Dendritic cell treated with granulocyte-macrophage colony-stimulating factor and Interleukin-4, amounts not matched to agents 40 ng/mL and 50 ng/mL, for 4 days (primary cell): ENCODE measurements around the gene GRM7.

ENCODE experiments used
- H3K27ac Mint-ChIP-seq: one replicate; pipeline ENCODE4 v1.8.0; 2022; ENCODE audit warnings: mild to moderate bottlenecking, mixed read lengths
- H3K27me3 Mint-ChIP-seq: one replicate; pipeline ENCODE4 v1.8.0; 2022; ENCODE audit warnings: mild to moderate bottlenecking, mixed read lengths
- H3K36me3 Mint-ChIP-seq: one replicate; pipeline ENCODE4 v1.8.0; 2022; ENCODE audit warnings: low read depth, mixed read lengths
- H3K4me1 Mint-ChIP-seq: one replicate; pipeline ENCODE4 v1.8.0; 2022; ENCODE audit warnings: low read depth, mixed read lengths
- H3K4me3 Mint-ChIP-seq: one replicate; pipeline ENCODE4 v1.8.0; 2022; ENCODE audit warnings: mild to moderate bottlenecking, moderate library complexity, mixed read lengths
- H3K9me3 Mint-ChIP-seq: one replicate; pipeline ENCODE4 v1.8.0; 2022; ENCODE audit warnings: mixed read lengths
- intact Hi-C: fragments of 100-400 bp; cut with micrococcal nuclease; formaldehyde crosslinking; loops from one replicate; pipeline ENCODE4 v1.15.0; 2022

The GRM7 gene

DNA sequence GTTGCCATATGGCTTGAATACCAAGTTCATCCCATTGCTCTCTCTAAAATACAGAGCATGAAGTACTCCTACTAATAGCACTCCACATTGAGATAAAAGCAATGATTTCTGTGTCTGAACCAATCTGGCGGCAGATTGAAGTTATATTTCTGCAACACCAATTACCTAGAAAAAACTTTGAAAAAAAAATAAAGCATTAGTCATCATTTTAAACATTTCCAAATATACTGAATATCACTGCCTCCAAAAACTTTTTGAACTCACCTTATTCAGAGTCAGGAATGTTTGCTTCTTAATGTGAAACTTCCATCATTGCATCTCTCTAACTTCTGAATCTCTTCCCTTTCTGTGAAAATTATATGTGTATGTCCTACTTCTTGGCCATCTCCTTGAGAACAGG, 540.5 kb downstream of the GRM7 start:
- intact Hi-C loops: no loop called here

GRCh38 chr3:7407107-7407506, 546.2 kb downstream of the GRM7 start:
- Mint-ChIP-seq H3K4me3 (no peak overlapping the region), H3K9me3 (no peaks in the 10 kb centered on the region), H3K4me1 (no peaks in the 10 kb centered on the region), H3K36me3 (no peaks in the 10 kb centered on the region), H3K27ac (no peak overlapping the region), H3K27me3 (no peaks in the 10 kb centered on the region)
- intact Hi-C loops: no loop called here

More for the DNA sequence above, 540.5 kb downstream of the GRM7 start:
- H3K36me3 Mint-ChIP-seq: no peaks in the 10 kb centered on the region
- H3K27me3 Mint-ChIP-seq: no peaks in the 10 kb centered on the region
- H3K27ac Mint-ChIP-seq: no peak overlapping the region
- no peaks in the 10 kb centered on the region for H3K4me1 Mint-ChIP-seq
- no peaks in the 10 kb centered on the region for H3K9me3 Mint-ChIP-seq
- H3K4me3 Mint-ChIP-seq: no peak overlapping the region

DNA sequence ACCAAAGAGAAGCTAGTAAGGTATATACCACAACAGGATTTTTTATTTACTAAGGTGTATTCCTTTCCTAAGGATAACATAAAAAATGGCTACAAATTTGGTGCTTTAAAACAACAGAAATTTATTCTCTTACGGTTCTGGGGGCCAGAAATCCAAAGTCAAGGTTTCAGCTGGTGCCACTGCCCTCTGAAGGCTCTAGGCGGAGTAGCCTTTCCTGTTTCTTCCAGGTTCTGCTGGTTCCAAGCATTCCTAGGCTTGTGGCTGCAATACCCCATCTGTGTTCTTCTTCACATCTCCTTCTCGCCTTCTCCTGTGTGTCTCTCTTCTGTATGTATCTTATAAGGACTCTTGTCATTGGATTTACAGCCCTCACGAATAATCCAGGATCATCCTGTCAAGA, 549.9 kb downstream of the GRM7 start:
- Mint-ChIP-seq H3K9me3 (no peaks in the 10 kb centered on the region), H3K4me3 (no peak overlapping the region), H3K27ac (no peak overlapping the region), H3K27me3 (no peaks in the 10 kb centered on the region), H3K36me3 (no peaks in the 10 kb centered on the region), H3K4me1 (no peaks in the 10 kb centered on the region)
- intact Hi-C loops: no loop called here

DNA sequence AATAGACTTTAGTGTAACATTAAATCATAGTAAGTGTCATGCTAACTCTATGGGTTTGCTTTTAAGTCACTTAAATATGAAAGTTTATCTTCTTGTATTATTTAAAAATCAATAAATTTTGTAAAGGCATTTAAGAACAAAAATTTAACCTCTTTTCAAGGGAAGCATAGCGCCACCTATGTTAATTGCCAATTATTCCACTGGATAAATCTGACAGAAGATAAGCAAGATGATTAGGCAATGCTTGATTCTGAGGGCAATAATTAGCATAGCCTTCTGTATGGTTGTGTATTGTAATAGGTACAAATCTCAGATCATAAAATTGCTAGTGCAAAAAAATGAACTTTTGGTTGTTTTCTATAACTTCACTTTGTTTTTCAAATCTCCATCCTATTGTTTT, 560.1 kb downstream of the GRM7 start:
- intact Hi-C loops: no loop called here
- Mint-ChIP-seq H3K4me1 (no peaks in the 10 kb centered on the region), H3K27me3 (no peaks in the 10 kb centered on the region), H3K27ac (no peak overlapping the region), H3K9me3 (no peaks in the 10 kb centered on the region), H3K36me3 (no peaks in the 10 kb centered on the region), H3K4me3 (no peak overlapping the region)

DNA sequence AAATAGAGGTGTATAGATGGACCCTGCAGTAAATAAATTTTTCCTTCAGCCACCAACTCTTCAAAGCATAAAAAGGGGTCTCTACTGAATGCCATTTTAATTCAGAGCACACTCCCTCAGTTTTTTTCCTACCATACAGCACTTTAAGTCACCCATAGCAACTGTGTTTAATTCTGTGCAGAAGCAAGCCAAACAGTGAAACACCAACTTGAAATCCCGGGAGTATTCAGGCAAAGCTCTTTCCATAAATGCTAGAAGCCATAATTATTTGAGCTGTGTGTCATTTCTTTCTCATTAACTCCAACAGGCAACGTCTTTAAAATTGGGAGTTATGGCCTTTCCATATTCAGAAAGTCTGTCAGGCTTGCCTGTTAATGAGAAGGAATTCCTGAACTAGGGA, 562.1 kb downstream of the GRM7 start:
- Mint-ChIP-seq H3K4me1 (no peaks in the 10 kb centered on the region), H3K36me3 (no peaks in the 10 kb centered on the region), H3K27ac (no peak overlapping the region), H3K9me3 (no peaks in the 10 kb centered on the region), H3K27me3 (no peaks in the 10 kb centered on the region), H3K4me3 (no peak overlapping the region)
- intact Hi-C loops: no loop called here

- Mint-ChIP-seq H3K36me3 (no peaks in the 10 kb centered on the region), H3K27me3 (no peaks in the 10 kb centered on the region), H3K9me3 (no peaks in the 10 kb centered on the region), H3K4me1 (no peaks in the 10 kb centered on the region), H3K27ac (no peak overlapping the region), H3K4me3 (no peak overlapping the region)
- intact Hi-C loops: no loop called here
Observed at GRCh38 chr3:7423995-7424394, 563.1 kb downstream of the GRM7 start.

GRCh38 chr3:7428206-7428718, 567.3 kb downstream of the GRM7 start:
- H3K4me1 Mint-ChIP-seq: no peaks in the 10 kb centered on the region
- no peak overlapping the region for H3K27ac Mint-ChIP-seq
- no peaks in the 10 kb centered on the region for H3K27me3 Mint-ChIP-seq
- no peak overlapping the region for H3K4me3 Mint-ChIP-seq
- peaks cover 11% of the 10 kb centered on the region for H3K9me3 Mint-ChIP-seq
- H3K36me3 Mint-ChIP-seq: no peaks in the 10 kb centered on the region
- intact Hi-C loops: no loop called here

DNA sequence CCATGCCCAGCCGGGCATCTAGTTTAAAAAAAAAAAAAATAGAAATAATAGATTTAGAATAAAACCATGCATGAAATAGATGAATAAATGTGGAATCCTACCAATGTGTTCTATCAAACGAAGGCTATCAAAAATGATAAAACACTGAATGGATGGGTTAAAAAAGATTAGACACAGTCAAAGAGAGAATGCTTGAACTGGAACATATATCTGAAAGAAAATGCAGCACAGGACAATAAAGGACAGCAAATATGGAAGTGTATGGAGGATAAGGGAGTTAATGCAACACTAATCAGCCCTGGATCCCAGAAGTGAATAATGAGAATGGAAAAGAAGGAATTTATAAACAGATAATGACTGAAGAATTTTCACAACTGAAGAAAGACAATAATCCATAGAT, 571.7 kb downstream of the GRM7 start:
- Mint-ChIP-seq H3K27me3 (no peaks in the 10 kb centered on the region), H3K27ac (no peak overlapping the region), H3K4me3 (no peak overlapping the region), H3K4me1 (peaks cover 11% of the 10 kb centered on the region), H3K36me3 (no peaks in the 10 kb centered on the region), H3K9me3 (peaks cover 13% of the 10 kb centered on the region)
- intact Hi-C loops: no loop called here

GRCh38 chr3:7433073-7433472, 572.2 kb downstream of the GRM7 start:
- H3K4me1 Mint-ChIP-seq: peaks cover 14% of the 10 kb centered on the region
- H3K27me3 Mint-ChIP-seq: no peaks in the 10 kb centered on the region
- H3K4me3 Mint-ChIP-seq: no peak overlapping the region
- H3K9me3 Mint-ChIP-seq: peaks cover 18% of the 10 kb centered on the region
- intact Hi-C loops: no loop called here
- H3K36me3 Mint-ChIP-seq: no peaks in the 10 kb centered on the region
- no peak overlapping the region for H3K27ac Mint-ChIP-seq

GRCh38 chr3:7436542-7436941, 575.6 kb downstream of the GRM7 start:
- H3K36me3 Mint-ChIP-seq: no peaks in the 10 kb centered on the region
- no peak overlapping the region for H3K4me3 Mint-ChIP-seq
- intact Hi-C loops: no loop called here
- H3K27ac Mint-ChIP-seq: no peak overlapping the region
- H3K27me3 Mint-ChIP-seq: no peaks in the 10 kb centered on the region
- peaks cover 26% of the 10 kb centered on the region for H3K9me3 Mint-ChIP-seq
- H3K4me1 Mint-ChIP-seq: peaks cover 14% of the 10 kb centered on the region

- H3K4me1 Mint-ChIP-seq: peaks cover 14% of the 10 kb centered on the region
- H3K9me3 Mint-ChIP-seq: peaks cover 25% of the 10 kb centered on the region
- no peak overlapping the region for H3K27ac Mint-ChIP-seq
- intact Hi-C loops: no loop called here
- no peak overlapping the region for H3K4me3 Mint-ChIP-seq
- H3K36me3 Mint-ChIP-seq: no peaks in the 10 kb centered on the region
- H3K27me3 Mint-ChIP-seq: no peaks in the 10 kb centered on the region
Observed at GRCh38 chr3:7437231-7437630, 576.3 kb downstream of the GRM7 start.

DNA sequence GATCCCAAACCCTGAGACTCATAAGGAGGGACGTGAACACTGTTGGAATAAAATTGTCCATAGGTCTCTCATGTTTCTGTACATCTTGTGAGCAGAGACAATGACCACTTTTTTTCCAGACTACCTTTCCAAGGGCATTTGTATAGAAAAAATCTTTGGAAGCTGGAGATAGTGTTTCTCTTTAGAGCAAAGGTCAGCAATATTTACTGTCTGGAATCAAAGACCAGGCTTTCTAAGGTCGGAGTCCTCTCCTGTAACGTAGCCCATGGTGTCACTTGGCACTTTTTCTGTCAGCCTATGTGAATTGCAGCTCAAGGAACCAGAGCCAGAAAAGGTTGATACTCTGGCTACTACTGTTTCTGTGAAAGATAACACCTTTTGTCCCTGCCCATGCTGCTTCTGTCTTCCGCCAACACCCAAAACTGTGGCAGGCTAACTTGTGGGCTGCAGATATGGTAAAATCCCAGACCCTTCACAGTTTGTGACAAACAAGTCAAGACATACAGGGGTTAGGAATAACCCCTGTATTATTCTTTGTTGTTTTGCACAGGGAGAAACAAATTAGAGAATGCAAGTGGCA, 578.3 kb downstream of the GRM7 start:
- peaks cover 20% of the 10 kb centered on the region for H3K4me1 Mint-ChIP-seq

DNA sequence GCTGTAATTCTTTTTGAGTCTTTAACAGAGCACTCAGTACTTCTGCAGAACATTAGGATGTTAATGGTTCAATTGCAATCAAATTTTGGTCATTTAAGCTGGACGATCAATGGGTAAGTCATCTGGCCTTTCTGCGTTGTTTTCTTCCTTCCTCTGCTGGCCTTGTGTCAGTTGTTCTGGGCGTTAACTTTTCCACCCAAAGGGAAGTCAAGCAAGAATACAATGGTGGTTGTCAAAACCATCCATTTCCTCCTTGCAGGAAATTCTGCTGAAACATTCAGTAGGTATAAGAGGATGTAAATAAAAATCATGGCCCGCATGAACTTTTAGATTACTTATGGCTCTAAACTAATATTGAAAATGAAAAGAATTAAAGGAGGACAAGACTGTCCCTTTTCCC, 584.0 kb downstream of the GRM7 start:
- intact Hi-C loops: no loop called here
- H3K4me1 Mint-ChIP-seq: peaks cover 12% of the 10 kb centered on the region

More for the DNA sequence above, 578.3 kb downstream of the GRM7 start:
- Mint-ChIP-seq H3K27ac (no peak overlapping the region), H3K36me3 (no peaks in the 10 kb centered on the region), H3K9me3 (peaks cover 25% of the 10 kb centered on the region), H3K27me3 (no peaks in the 10 kb centered on the region), H3K4me3 (no peak overlapping the region)
- intact Hi-C loops: no loop called here

GRCh38 chr3:7445331-7445730, 584.4 kb downstream of the GRM7 start:
- intact Hi-C loops: no loop called here
- Mint-ChIP-seq H3K9me3 (peaks cover 32% of the 10 kb centered on the region), H3K4me3 (no peak overlapping the region), H3K27me3 (no peaks in the 10 kb centered on the region), H3K27ac (no peak overlapping the region), H3K36me3 (no peaks in the 10 kb centered on the region), H3K4me1 (peaks cover 12% of the 10 kb centered on the region)

More for the DNA sequence above, 584.0 kb downstream of the GRM7 start:
- Mint-ChIP-seq H3K36me3 (no peaks in the 10 kb centered on the region), H3K27ac (no peak overlapping the region), H3K9me3 (peaks cover 32% of the 10 kb centered on the region), H3K27me3 (no peaks in the 10 kb centered on the region), H3K4me3 (no peak overlapping the region)

DNA sequence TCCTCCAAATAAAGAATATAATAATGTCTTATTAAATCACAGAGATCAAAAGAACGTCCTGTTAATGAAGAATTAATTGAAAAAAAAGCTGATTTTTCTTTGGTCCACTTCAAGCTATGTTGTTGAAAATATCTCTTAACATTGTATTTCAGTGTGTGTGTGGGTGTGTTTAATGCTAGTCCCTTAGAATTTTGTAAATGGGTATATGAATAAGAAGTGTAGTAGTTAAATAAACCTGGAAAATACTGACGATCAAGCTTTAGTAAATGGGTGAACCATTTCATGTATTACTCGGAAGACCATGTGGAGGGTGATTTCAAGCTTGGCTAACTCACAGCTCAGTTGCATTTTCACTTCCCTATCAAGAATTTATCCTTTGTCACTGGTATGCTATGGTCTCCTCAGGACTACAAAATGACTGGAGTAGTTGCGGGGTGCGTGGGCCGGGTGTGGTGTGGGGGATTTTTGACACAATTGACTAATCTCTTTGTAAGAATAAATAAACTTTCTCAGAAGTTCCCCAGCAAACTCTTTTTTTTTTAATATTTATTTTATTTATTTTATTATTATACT, 586.4 kb downstream of the GRM7 start:
- no peak overlapping the region for H3K4me3 Mint-ChIP-seq
- H3K36me3 Mint-ChIP-seq: no peaks in the 10 kb centered on the region
- intact Hi-C loops: no loop called here
- no peaks in the 10 kb centered on the region for H3K27me3 Mint-ChIP-seq
- H3K4me1 Mint-ChIP-seq: peaks cover 12% of the 10 kb centered on the region
- peaks cover 41% of the 10 kb centered on the region for H3K9me3 Mint-ChIP-seq
- H3K27ac Mint-ChIP-seq: no peak overlapping the region
